ENCODE measurements around the gene PDSS2. TPM values are rescaled to one million over a fixed set of nuclear protein-coding genes. Genes with fewer than 3 reads are reported as not detected.

The PDSS2 gene
- total RNA-seq, 3 donors from 2014 or later (not counting 1 experiment from before 2014, with no cell fraction given): 11.2 to 15.5 (median 14.2) TPM

DNA sequence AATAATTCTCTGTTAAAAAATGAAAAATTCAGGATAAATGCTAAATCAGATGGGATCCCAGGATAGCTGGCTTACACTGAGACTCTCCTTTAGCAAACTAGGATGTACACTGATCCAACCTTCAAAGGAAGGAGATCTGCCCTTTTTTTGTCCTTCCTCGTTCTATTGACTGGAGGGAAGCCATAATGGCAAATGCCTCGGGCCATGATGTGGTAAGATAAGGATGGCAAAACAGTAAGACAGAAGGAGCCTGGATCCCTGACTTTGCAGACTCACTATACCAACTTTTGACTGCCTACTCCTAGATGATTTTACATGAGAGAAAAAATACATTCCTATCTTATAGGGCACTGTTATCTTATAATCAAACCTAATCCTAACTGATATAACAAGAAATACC is 187.1 kb downstream of the PDSS2 start:
- ATAC-seq: no peak
- no peaks in the 10 kb centered on the region for H3K4me1 ChIP-seq (ENCODE audit: control insufficient read depth, insufficient read depth, low read length)
- intact Hi-C loops (cut with micrococcal nuclease): no loop called here
- H3K4me3 ChIP-seq (ENCODE audit: low read length): no peak overlapping the region
- DNase-seq: no peak
- H3K27ac ChIP-seq (ENCODE audit: low read length): no peak overlapping the region
- no peaks in the 10 kb centered on the region for H3K9me3 ChIP-seq (ENCODE audit: control insufficient read depth, insufficient read depth, low read length)
- H3K27ac Mint-ChIP-seq: no peak overlapping the region
- peaks cover 4 to 12% of the 10 kb centered on the region in 2 donors for H3K4me1 Mint-ChIP-seq
- TF ChIP-seq, protein P1, sequence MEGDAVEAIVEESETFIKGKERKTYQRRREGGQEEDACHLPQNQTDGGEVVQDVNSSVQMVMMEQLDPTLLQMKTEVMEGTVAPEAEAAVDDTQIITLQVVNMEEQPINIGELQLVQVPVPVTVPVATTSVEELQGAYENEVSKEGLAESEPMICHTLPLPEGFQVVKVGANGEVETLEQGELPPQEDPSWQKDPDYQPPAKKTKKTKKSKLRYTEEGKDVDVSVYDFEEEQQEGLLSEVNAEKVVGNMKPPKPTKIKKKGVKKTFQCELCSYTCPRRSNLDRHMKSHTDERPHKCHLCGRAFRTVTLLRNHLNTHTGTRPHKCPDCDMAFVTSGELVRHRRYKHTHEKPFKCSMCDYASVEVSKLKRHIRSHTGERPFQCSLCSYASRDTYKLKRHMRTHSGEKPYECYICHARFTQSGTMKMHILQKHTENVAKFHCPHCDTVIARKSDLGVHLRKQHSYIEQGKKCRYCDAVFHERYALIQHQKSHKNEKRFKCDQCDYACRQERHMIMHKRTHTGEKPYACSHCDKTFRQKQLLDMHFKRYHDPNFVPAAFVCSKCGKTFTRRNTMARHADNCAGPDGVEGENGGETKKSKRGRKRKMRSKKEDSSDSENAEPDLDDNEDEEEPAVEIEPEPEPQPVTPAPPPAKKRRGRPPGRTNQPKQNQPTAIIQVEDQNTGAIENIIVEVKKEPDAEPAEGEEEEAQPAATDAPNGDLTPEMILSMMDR (IDR thresholded peaks at IDR 0.05): no peak
- no peaks in the 10 kb centered on the region for H3K36me3 Mint-ChIP-seq
- WGBS (ENCODE audit: insufficient coverage): 100% methylated on average over 1 of the region's 2 CpGs
- H3K4me3 Mint-ChIP-seq: no peak overlapping the region
- no peaks in the 10 kb centered on the region for H3K9me3 Mint-ChIP-seq
- H3K27me3 Mint-ChIP-seq (ENCODE audit: low read depth in 2 of 2): no peaks in the 10 kb centered on the region
- peaks cover 3% of the 10 kb centered on the region for H3K36me3 ChIP-seq (ENCODE audit: control insufficient read depth, insufficient read depth, low read length)
- H3K27me3 ChIP-seq (ENCODE audit: control insufficient read depth, insufficient read depth, low read length): no peaks in the 10 kb centered on the region

DNA sequence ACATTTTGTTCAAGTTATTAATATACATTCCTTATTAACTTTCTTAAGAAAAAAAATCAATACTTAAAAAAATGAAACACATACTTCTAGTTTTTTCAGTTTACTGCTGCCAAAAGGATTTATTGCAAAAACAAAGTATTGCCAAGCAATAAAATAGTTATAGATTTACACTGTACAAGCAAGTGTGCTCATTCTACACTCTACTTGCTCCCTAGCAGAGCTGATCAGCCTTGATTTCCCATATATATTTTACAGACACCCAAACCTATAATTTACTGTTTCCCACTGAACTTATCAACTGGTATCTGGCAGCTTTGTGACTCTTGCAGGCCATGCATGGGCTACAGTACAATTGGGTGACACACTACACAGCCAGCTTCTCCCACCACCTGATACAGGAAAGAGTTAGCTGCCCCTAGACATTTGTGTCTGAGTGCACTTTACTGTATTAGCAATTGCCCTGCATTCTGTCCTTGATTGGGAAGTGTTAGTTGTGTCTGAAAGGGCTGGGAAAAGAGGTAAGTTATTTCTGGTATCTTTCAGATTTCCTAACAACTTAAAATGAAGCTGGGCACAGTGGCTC is 188.1 kb downstream of the PDSS2 start:
- H3K9me3 ChIP-seq (ENCODE audit: control insufficient read depth, insufficient read depth, low read length): no peaks in the 10 kb centered on the region
- H3K36me3 ChIP-seq (ENCODE audit: control insufficient read depth, insufficient read depth, low read length): peaks cover 3% of the 10 kb centered on the region
- no peak overlapping the region for H3K27ac ChIP-seq (ENCODE audit: low read length)
- Mint-ChIP-seq H3K27me3 (ENCODE audit: low read depth in 2 of 2) (no peaks in the 10 kb centered on the region), H3K9me3 (no peaks in the 10 kb centered on the region), H3K4me1 (peaks cover 0 to 8% of the 10 kb centered on the region in 2 donors), H3K27ac (no peak overlapping the region), H3K4me3 (no peak overlapping the region), H3K36me3 (no peaks in the 10 kb centered on the region)
- DNase-seq (no peak), ATAC-seq (no peak)
- TF ChIP-seq, protein P1 (IDR thresholded peaks at IDR 0.05): no peak
- H3K4me3 ChIP-seq (ENCODE audit: low read length): no peak overlapping the region
- intact Hi-C loops (cut with micrococcal nuclease): no loop called here
- no peaks in the 10 kb centered on the region for H3K4me1 ChIP-seq (ENCODE audit: control insufficient read depth, insufficient read depth, low read length)
- H3K27me3 ChIP-seq (ENCODE audit: control insufficient read depth, insufficient read depth, low read length): no peaks in the 10 kb centered on the region

DNA sequence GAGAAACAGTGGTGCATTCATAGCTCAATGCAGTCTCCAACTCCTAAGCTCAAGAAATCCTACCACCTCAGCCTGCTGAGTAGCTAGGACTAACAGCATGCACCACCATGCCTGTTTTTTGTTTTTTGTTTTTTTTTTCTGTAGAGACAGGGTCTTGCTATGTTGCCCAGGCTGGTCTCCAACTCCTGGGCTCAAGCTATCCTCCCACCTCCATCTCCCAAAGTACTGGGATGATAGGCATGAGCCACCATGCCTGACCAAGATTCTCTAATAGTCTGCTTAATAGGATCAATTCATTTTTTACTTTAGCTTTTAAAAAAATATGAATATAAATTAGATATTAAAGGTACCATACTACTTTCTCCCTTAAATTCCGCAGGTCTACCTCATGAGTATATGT is 191.7 kb downstream of the PDSS2 start:
- ATAC-seq (no peak), DNase-seq (no peak)
- H3K27ac Mint-ChIP-seq: no peak overlapping the region
- Histone ChIP-seq H3K27ac (ENCODE audit: low read length) (no peak overlapping the region), H3K27me3 (ENCODE audit: control insufficient read depth, insufficient read depth, low read length) (no peaks in the 10 kb centered on the region), H3K4me3 (ENCODE audit: low read length) (no peak overlapping the region), H3K4me1 (ENCODE audit: control insufficient read depth, insufficient read depth, low read length) (no peaks in the 10 kb centered on the region), H3K36me3 (ENCODE audit: control insufficient read depth, insufficient read depth, low read length) (no peaks in the 10 kb centered on the region), H3K9me3 (ENCODE audit: control insufficient read depth, insufficient read depth, low read length) (no peaks in the 10 kb centered on the region)
- no peaks in the 10 kb centered on the region for H3K27me3 Mint-ChIP-seq (ENCODE audit: low read depth in 2 of 2)
- no peaks in the 10 kb centered on the region for H3K36me3 Mint-ChIP-seq
- intact Hi-C loops (cut with micrococcal nuclease): no loop called here
- peaks cover 0 to 8% of the 10 kb centered on the region in 2 donors for H3K4me1 Mint-ChIP-seq
- TF ChIP-seq, protein P1 (IDR thresholded peaks at IDR 0.05): no peak
- H3K4me3 Mint-ChIP-seq: no peak overlapping the region
- H3K9me3 Mint-ChIP-seq: no peaks in the 10 kb centered on the region
- WGBS (ENCODE audit: insufficient coverage): no CpG with 5 or more reads among the region's 1 CpG

DNA sequence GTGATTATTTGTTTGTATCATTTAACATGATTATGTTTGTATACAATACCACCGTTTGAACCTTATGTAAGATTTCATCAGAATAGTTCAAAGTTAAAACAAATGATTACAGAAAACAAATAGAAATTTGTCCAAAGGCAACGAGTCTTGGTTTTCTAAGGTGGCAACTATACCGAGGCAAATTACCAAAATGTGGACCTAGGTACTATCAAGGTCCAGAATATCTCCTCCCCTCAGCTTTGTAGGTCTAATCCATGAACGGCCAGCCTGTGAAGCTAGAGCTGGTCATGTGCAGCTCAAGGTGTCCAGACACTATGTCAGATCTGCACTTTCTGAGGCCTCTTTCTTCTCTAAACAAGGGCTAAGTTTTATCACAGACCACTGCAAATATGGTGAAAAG is 192.4 kb downstream of the PDSS2 start:
- no peak overlapping the region for H3K27ac ChIP-seq (ENCODE audit: low read length)
- no peak for DNase-seq
- intact Hi-C loops (cut with micrococcal nuclease): no loop called here
- TF ChIP-seq, protein P1 (IDR thresholded peaks at IDR 0.05): no peak
- H3K27ac Mint-ChIP-seq: no peak overlapping the region
- no peak overlapping the region for H3K4me3 Mint-ChIP-seq
- peaks cover 0 to 8% of the 10 kb centered on the region in 2 donors for H3K4me1 Mint-ChIP-seq
- H3K9me3 ChIP-seq (ENCODE audit: control insufficient read depth, insufficient read depth, low read length): no peaks in the 10 kb centered on the region
- H3K9me3 Mint-ChIP-seq: no peaks in the 10 kb centered on the region
- no peaks in the 10 kb centered on the region for H3K27me3 ChIP-seq (ENCODE audit: control insufficient read depth, insufficient read depth, low read length)
- no peak for ATAC-seq
- no peaks in the 10 kb centered on the region for H3K36me3 Mint-ChIP-seq
- H3K36me3 ChIP-seq (ENCODE audit: control insufficient read depth, insufficient read depth, low read length): no peaks in the 10 kb centered on the region
- 92% methylated on average over 4 of the region's 4 CpGs for WGBS (ENCODE audit: insufficient coverage)
- H3K4me1 ChIP-seq (ENCODE audit: control insufficient read depth, insufficient read depth, low read length): no peaks in the 10 kb centered on the region
- H3K4me3 ChIP-seq (ENCODE audit: low read length): no peak overlapping the region
- no peaks in the 10 kb centered on the region for H3K27me3 Mint-ChIP-seq (ENCODE audit: low read depth in 2 of 2)
